Measurements from ENCODE around the gene SNRNP70. TPM values are rescaled to one million over a fixed set of nuclear protein-coding genes. Genes with fewer than 3 reads are reported as not detected.

SNRNP70 gene
- total and polyA plus RNA-seq, 2 of the 13 experiments (the other 11 are each of a cell fraction or from before 2014, with no cell fraction given) = 150 to 210 TPM

- TF ChIP-seq SAFB2 (CRISPR knock-in tag; IDR thresholded peaks at IDR 0.05; ENCODE audit: borderline replicate concordance, low read depth) (no peak), ZSCAN29 (CRISPR knock-in tag; conservative IDR thresholded peaks at IDR 0.05) (no peak), KLF12 (CRISPR knock-in tag; IDR thresholded peaks at IDR 0.05; ENCODE audit: borderline replicate concordance) (no peak), PAX8 (CRISPR knock-in tag; IDR thresholded peaks at IDR 0.05; ENCODE audit: borderline replicate concordance) (no peak), ZBTB21 (CRISPR knock-in tag; IDR thresholded peaks at IDR 0.05) (peak; percentile 33; the same call in 1 of the 2 replicates), MBNL3 (CRISPR knock-in tag; conservative IDR thresholded peaks at IDR 0.05) (no peak), ZSCAN20 (CRISPR knock-in tag; IDR thresholded peaks at IDR 0.05; ENCODE audit: borderline replicate concordance) (peak; percentile 82; the same call in 1 of the 2 replicates), CAMTA2 (CRISPR knock-in tag; IDR thresholded peaks at IDR 0.05; ENCODE audit: borderline replicate concordance) (no peak), SIX1 (CRISPR knock-in tag; IDR thresholded peaks at IDR 0.05; ENCODE audit: borderline replicate concordance) (no peak), ATRX (CRISPR knock-in tag; IDR thresholded peaks at IDR 0.05; ENCODE audit: borderline replicate concordance) (no peak), ZNF326 (CRISPR knock-in tag; IDR thresholded peaks at IDR 0.05; ENCODE audit: borderline replicate concordance) (no peak), SSRP1 (CRISPR knock-in tag; IDR thresholded peaks at IDR 0.05) (no peak), ZXDC (CRISPR knock-in tag; IDR thresholded peaks at IDR 0.05) (no peak), ZNF510 (CRISPR knock-in tag; IDR thresholded peaks at IDR 0.05; ENCODE audit: low read depth) (peak; percentile 91), ZNF530 (CRISPR knock-in tag; IDR thresholded peaks at IDR 0.05; ENCODE audit: low read depth) (no peak), TARDBP (CRISPR knock-in tag; IDR thresholded peaks at IDR 0.05) (peak; percentile 65; the same call in 1 of the 2 replicates), MED8 (CRISPR knock-in tag; IDR thresholded peaks at IDR 0.05; ENCODE audit: insufficient replicate concordance) (no peak), GPBP1L1 (CRISPR knock-in tag; IDR thresholded peaks at IDR 0.05) (no peak)
- TF ChIP-seq, protein P1, sequence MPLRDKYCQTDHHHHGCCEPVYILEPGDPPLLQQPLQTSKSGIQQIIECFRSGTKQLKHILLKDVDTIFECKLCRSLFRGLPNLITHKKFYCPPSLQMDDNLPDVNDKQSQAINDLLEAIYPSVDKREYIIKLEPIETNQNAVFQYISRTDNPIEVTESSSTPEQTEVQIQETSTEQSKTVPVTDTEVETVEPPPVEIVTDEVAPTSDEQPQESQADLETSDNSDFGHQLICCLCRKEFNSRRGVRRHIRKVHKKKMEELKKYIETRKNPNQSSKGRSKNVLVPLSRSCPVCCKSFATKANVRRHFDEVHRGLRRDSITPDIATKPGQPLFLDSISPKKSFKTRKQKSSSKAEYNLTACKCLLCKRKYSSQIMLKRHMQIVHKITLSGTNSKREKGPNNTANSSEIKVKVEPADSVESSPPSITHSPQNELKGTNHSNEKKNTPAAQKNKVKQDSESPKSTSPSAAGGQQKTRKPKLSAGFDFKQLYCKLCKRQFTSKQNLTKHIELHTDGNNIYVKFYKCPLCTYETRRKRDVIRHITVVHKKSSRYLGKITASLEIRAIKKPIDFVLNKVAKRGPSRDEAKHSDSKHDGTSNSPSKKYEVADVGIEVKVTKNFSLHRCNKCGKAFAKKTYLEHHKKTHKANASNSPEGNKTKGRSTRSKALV (CRISPR knock-in tag; IDR thresholded peaks at IDR 0.05) = peak; percentile 72; the same call in 1 of the 2 replicates
- TF ChIP-seq, protein P2, sequence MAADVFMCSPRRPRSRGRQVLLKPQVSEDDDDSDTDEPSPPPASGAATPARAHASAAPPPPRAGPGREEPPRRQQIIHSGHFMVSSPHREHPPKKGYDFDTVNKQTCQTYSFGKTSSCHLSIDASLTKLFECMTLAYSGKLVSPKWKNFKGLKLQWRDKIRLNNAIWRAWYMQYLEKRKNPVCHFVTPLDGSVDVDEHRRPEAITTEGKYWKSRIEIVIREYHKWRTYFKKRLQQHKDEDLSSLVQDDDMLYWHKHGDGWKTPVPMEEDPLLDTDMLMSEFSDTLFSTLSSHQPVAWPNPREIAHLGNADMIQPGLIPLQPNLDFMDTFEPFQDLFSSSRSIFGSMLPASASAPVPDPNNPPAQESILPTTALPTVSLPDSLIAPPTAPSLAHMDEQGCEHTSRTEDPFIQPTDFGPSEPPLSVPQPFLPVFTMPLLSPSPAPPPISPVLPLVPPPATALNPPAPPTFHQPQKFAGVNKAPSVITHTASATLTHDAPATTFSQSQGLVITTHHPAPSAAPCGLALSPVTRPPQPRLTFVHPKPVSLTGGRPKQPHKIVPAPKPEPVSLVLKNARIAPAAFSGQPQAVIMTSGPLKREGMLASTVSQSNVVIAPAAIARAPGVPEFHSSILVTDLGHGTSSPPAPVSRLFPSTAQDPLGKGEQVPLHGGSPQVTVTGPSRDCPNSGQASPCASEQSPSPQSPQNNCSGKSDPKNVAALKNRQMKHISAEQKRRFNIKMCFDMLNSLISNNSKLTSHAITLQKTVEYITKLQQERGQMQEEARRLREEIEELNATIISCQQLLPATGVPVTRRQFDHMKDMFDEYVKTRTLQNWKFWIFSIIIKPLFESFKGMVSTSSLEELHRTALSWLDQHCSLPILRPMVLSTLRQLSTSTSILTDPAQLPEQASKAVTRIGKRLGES (CRISPR knock-in tag; IDR thresholded peaks at IDR 0.05; ENCODE audit: borderline replicate concordance) = peak; percentile 80
These were observed 33.5 kb downstream of the SNRNP70 start, which contains the start of gene C19orf73 (continued) for GRCh38 chr19:49118565-49119410.
